GM12872 (cell line): Measurements from ENCODE around the gene SLC15A2.

Source experiments
- TF ChIP-seq, protein P1 (sequence below): IDR thresholded peaks from 3 replicates; pipeline ENCODE4 v1.5.1; 2011; ENCODE audit warnings: low read depth, mild to moderate bottlenecking, low read length, moderate library complexity; ENCODE audit not compliant: insufficient read depth

The SLC15A2 gene

DNA sequence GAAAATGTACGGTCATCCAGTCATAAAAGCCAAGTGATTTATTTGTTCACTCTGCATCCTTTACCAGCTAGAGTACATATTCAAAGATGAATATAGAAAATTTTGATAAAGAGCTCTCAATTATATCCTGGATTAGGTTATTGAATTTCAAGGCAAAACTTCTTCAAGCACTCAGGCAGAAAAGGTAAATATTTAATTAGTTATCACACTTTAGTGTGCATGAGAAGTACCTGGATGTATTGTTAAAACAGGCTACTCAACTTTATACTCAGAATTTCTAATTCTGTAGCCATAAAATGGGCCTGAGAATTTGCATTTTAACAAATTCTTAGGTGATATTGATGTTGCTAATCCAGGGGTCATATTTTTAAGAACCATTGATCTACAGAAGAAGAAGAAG is 82.5 kb downstream of the SLC15A2 start:
- TF ChIP-seq, protein P1, sequence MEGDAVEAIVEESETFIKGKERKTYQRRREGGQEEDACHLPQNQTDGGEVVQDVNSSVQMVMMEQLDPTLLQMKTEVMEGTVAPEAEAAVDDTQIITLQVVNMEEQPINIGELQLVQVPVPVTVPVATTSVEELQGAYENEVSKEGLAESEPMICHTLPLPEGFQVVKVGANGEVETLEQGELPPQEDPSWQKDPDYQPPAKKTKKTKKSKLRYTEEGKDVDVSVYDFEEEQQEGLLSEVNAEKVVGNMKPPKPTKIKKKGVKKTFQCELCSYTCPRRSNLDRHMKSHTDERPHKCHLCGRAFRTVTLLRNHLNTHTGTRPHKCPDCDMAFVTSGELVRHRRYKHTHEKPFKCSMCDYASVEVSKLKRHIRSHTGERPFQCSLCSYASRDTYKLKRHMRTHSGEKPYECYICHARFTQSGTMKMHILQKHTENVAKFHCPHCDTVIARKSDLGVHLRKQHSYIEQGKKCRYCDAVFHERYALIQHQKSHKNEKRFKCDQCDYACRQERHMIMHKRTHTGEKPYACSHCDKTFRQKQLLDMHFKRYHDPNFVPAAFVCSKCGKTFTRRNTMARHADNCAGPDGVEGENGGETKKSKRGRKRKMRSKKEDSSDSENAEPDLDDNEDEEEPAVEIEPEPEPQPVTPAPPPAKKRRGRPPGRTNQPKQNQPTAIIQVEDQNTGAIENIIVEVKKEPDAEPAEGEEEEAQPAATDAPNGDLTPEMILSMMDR, result no peak

DNA sequence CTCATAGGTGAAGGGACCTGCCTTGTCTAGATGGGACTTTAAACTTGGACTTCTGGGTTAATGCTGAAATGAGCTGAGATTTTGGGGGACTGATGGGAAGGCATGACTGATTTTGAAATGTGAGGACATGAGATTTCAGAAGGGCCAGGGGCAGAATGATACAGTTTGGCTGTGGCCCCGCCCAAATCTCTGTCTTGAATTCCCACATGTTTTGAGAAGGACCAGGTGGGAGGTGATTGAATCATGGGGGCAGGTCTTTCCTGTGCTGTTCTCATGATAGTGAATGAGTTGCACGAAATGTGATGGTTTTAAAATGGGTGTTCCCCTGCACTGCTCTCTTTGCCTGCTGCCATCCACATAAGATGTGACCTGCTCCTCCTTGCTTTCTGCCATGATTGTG is 85.0 kb downstream of the SLC15A2 start:
- TF ChIP-seq, protein P1, result no peak

DNA sequence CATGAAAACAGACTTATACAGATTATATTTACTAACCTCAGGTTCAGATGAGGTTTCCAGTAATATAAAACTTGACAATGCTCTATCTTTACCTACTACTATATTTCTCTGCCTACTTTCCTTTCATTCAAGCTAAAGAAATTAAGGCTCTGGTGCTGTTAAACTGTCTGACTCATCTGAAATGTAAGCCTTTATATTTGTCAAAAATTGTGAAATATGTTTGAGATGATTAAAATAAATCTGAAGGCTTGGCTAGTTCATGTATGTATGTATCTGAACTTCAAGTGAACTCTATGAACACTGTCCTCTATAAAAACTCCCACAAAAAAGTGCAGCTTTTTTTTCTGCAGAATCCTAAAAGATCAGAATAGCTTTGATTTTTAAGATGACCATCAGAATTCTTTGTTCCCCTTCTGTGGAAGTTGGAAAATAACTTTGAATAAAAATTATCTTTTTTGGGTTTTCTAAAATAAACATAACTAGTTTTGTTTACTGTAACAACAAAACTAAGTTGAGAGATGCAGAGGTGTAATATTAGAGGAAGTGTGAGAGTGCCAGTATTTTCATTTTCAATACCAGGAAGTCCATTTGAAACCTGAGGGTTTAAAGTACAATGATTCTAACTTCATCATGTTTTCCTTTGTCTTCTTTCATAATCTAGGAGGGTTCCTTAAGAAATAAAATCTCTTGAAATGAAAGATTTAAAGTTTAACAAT is 85.7 kb downstream of the SLC15A2 start:
- TF ChIP-seq, protein P1, result no peak

DNA sequence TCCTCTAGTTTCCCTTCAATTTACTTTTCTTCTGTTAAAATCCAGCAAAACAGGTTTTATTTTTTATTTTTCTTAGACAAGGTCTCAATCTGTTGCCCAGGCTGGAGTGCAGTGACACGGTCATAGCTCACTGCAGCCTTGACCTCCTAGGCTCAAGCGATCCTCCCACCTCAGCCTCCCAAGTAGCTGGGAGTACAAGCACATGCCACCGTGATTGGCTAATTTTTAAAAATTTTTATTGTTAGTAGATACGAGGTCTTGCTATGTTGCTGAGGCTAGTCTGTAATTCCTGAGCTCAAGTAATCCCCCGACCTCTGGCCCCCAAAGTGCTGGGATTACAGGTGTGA is 86.2 kb downstream of the SLC15A2 start:
- TF ChIP-seq, protein P1, result no peak

DNA sequence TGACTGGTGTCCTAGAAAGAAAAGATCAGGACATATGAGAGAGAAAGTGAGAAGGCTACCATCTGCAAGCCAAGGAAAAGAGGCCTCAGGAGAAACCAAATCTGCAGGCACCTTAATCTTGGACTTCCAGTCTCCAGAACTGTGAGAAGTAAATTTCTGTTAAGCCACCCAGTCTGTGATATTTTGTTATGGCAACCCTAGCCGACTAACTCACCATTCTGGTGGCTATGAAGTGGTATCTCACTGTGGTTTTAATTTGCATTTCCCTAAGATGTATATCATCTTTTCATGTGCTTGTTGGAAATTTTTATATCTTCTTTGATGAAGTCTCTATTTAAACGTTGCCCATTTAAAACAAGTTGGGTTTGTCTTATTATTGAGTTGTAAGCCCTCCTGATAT is 87.3 kb downstream of the SLC15A2 start:
- TF ChIP-seq, protein P1, result no peak

DNA sequence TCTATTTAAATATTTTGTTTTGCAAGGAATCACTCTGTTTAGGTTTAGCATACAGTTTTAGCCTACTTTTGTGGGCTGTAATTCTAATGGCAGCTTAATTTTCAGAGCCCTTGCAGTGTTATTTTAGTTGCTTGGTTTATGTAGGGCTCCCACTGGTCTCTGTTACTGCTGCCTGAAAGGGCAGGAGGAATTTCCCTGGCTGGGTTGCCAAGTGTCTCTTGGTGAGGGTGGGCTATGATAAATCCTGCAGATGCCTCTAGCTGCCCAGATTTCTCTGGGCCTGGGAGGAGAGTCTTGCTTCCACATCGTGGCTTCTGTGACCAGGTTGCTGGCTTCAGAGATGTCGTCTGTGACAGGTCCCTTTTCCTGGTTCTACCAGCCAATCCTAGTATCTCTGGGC is 91.6 kb downstream of the SLC15A2 start:
- TF ChIP-seq, protein P1, result no peak

DNA sequence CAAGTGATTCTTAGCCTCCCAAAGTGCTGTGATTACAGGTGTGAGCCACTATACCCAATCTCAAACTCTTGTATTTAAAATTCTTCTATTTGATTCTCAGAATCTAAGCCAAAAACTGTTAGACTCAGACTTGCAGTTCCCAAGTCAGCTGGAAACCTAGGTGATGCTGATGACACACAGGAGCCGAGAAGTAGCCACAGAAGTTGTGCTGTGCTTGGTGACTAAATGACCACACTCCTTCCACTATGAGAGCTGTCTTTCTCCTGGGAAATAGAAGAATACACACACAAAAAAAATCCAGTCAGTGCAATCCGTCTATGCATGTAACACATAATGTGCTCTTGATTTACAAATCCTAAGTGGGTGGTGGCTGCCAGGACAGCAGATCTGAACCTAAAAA is 93.9 kb downstream of the SLC15A2 start:
- TF ChIP-seq, protein P1, result no peak
